Measurements from ENCODE around the gene TWSG1. TPM values are rescaled to one million over a fixed set of nuclear protein-coding genes. Genes with fewer than 3 reads are reported as not detected.

Gene TWSG1
- total and polyA plus RNA-seq, 10 of the 15 experiments (the other 5 are each of a cell fraction or from before 2014, with no cell fraction given), result 11.1 to 45.1 (median 27.7) TPM

GRCh38 chr18:9296233-9297006, 38.2 kb upstream of the TWSG1 start (continued):
- no peak for TF ChIP-seq BMI1 (IDR thresholded peaks at IDR 0.05; ENCODE audit: borderline replicate concordance)

DNA sequence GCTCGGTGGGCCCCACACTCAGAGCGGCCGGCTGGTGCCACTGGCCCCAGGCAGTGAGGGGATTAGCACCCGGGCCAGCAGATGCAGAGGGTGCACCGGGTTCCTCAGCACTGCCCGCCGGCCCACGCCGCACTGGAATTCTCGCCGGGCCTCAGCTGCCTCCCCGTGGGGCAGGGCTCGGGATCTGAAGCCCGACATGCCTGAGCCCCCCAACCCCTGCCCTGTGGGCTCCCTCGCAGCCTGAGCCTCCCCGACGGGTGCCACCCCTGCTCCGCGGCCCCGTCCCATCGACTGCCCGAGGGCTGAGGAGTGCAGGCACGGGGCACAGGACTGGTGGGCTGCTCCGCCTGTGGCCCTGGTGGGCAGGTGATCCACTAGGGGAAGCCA, 37.6 kb upstream of the TWSG1 start:
- ChIA-PET RAD21 (ENCODE audit: unreplicated experiment) (no interaction called here), CTCF (no interaction called here), SMC1A (ENCODE audit: uncharacterized antibody, unreplicated experiment) (no interaction called here), POLR2A (no interaction called here)
- FAIRE-seq (no peak), DNase-seq (ENCODE audit: low read depth, low spot score) (no peak), ATAC-seq (no peak)
- no peak overlapping the region for H3K4me2 ChIP-seq (ENCODE audit: control insufficient read depth, insufficient read depth)
- H3K79me2 ChIP-seq (ENCODE audit: control insufficient read depth, insufficient read depth, low read length), result no peaks in the 10 kb centered on the region
- 74% methylated on average over 24 of the region's 24 CpGs for WGBS (ENCODE audit: insufficient coverage, insufficient replicate concordance, low lambda C conversion rate, missing lambda C conversion rate)
- H3K36me3 ChIP-seq (ENCODE audit: control insufficient read depth in 2 of 2, insufficient read depth in 2 of 2, low read length in 1 of 2), result no peaks in the 10 kb centered on the region
- no peak overlapping the region for H2AFZ ChIP-seq (ENCODE audit: control insufficient read depth, low read depth, low read length)
- in situ Hi-C loops (cut with MboI) (no loop called here), intact Hi-C loops (cut with micrococcal nuclease; ENCODE audit: unreplicated experiment) (no loop called here)
- no peak overlapping the region for H3K9ac ChIP-seq (ENCODE audit: control insufficient read depth, insufficient read depth, low read length)
- BruUV-seq (replicated peaks), result no TSS peak
- H3K27me3 ChIP-seq (replicated peaks in 1 of 2; ENCODE audit: control insufficient read depth in 2 of 2, insufficient read depth in 2 of 2, low read length in 1 of 2), result no peaks in the 10 kb centered on the region
- H3K4me1 ChIP-seq (ENCODE audit: control insufficient read depth, insufficient read depth, low read length), result no peaks in the 10 kb centered on the region
- no peaks in the 10 kb centered on the region for H4K20me1 ChIP-seq (ENCODE audit: control insufficient read depth, insufficient read depth)
- H3K9me3 ChIP-seq (replicated peaks; ENCODE audit: control insufficient read depth, insufficient read depth, low read length), result peaks cover 5% of the 10 kb centered on the region; the same call in 2 of the 3 replicates
- no peak overlapping the region for H3K4me3 ChIP-seq
- no peak overlapping the region for H3K27ac ChIP-seq (ENCODE audit: control insufficient read depth, insufficient read depth)
- no peak for TF ChIP-seq E2F4 (IDR thresholded peaks at IDR 0.05; ENCODE audit: low read depth, low read length)
- TF ChIP-seq KLF5 (IDR thresholded peaks at IDR 0.05; ENCODE audit: partially characterized antibody), result no peak
- TF ChIP-seq, protein P1, sequence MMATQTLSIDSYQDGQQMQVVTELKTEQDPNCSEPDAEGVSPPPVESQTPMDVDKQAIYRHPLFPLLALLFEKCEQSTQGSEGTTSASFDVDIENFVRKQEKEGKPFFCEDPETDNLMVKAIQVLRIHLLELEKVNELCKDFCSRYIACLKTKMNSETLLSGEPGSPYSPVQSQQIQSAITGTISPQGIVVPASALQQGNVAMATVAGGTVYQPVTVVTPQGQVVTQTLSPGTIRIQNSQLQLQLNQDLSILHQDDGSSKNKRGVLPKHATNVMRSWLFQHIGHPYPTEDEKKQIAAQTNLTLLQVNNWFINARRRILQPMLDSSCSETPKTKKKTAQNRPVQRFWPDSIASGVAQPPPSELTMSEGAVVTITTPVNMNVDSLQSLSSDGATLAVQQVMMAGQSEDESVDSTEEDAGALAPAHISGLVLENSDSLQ (IDR thresholded peaks at IDR 0.05), result no peak
- TF ChIP-seq PRDM15 (CRISPR knock-in tag; IDR thresholded peaks at IDR 0.05), result no peak
- TF ChIP-seq, protein P2, sequence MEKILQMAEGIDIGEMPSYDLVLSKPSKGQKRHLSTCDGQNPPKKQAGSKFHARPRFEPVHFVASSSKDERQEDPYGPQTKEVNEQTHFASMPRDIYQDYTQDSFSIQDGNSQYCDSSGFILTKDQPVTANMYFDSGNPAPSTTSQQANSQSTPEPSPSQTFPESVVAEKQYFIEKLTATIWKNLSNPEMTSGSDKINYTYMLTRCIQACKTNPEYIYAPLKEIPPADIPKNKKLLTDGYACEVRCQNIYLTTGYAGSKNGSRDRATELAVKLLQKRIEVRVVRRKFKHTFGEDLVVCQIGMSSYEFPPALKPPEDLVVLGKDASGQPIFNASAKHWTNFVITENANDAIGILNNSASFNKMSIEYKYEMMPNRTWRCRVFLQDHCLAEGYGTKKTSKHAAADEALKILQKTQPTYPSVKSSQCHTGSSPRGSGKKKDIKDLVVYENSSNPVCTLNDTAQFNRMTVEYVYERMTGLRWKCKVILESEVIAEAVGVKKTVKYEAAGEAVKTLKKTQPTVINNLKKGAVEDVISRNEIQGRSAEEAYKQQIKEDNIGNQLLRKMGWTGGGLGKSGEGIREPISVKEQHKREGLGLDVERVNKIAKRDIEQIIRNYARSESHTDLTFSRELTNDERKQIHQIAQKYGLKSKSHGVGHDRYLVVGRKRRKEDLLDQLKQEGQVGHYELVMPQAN (conservative IDR thresholded peaks at IDR 0.05), result no peak
- TF ChIP-seq POLR2AphosphoS5 (IDR thresholded peaks at IDR 0.05; ENCODE audit: low read length), result no peak
- no peak for TF ChIP-seq HSF1 (IDR thresholded peaks at IDR 0.05; ENCODE audit: low read depth, low read length)
- no peak for TF ChIP-seq RAD51 (IDR thresholded peaks at IDR 0.05)
- TF ChIP-seq MTA3 (IDR thresholded peaks at IDR 0.05; ENCODE audit: borderline replicate concordance, low read length), result no peak
- no peak for TF ChIP-seq STAT1 (conservative IDR thresholded peaks at IDR 0.05)
- no peak for TF ChIP-seq RB1 (IDR thresholded peaks at IDR 0.05; ENCODE audit: borderline replicate concordance)
